ENCODE results near the gene SLC22A2.

SLC22A2 gene

DNA sequence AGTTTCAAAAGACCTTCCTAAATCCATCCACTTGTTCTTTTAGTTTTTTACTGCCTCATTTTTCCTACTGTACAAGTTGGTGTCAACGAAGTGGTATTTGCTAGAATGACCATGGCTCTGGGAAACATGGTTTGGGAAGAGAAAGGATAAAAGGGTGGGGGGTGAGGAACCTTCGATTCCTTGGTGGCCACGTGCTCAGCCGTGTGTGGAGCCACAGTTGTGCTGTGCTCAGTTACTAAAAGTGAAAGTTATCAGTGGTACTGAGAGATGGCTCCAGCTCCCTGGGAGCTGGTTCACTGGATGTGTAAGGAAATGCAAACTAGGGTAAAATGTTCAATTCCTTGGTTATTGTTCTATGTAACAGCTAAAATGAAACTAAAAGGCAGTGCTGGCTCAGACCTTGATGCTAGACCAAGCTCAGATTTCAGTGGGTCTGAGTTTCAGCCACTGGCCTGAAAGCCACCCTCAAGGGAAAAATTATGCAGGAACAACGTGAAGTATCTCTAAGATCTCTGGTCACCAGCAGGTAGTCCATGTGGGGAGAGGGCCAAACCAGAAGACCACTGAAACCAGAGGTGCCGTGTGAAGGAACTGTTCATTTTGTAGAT is 7.4 kb upstream of the SLC22A2 start:
- H3K4me1 ChIP-seq (ENCODE audit: control insufficient read depth in 1 of 2, insufficient read depth in 2 of 2, low read length in 2 of 2): peaks cover under 1 to 2% of the 10 kb centered on the region in 2 experiments
- no peak overlapping the region for H3K4ac ChIP-seq (ENCODE audit: low read depth, low read length)
- no peak overlapping the region for H3K18ac ChIP-seq (ENCODE audit: low read length)
- H3K4me3 ChIP-seq (ENCODE audit: low read depth, low read length): no peak overlapping the region
- H4K91ac ChIP-seq (ENCODE audit: low read depth, low read length): no peak overlapping the region
- H3K4me2 ChIP-seq (ENCODE audit: low read length): no peak overlapping the region
- no peaks in the 10 kb centered on the region for H3K9me3 ChIP-seq (ENCODE audit: insufficient read depth, low read depth, low read length)
- no CpG with 5 or more reads among the region's 6 CpGs for WGBS (ENCODE audit: extremely low coverage, insufficient coverage, insufficient read length)
- H4K12ac ChIP-seq (ENCODE audit: low read depth, low read length): no peak overlapping the region
- H3K36me3 ChIP-seq (ENCODE audit: control insufficient read depth in 1 of 2, insufficient read depth in 2 of 2, low read length in 2 of 2): no peaks in the 10 kb centered on the region
- no peak overlapping the region for H3K27ac ChIP-seq (ENCODE audit: low read depth, low read length)
- no peak overlapping the region for H2BK120ac ChIP-seq (ENCODE audit: insufficient read depth, low read length, poor library complexity)
- H2AK5ac ChIP-seq (ENCODE audit: low read length): no peak overlapping the region
- DNase-seq: no peak
- H2AFZ ChIP-seq (ENCODE audit: insufficient read depth, low read length, poor library complexity): no peak overlapping the region
- H3K14ac ChIP-seq (ENCODE audit: low read length): no peak overlapping the region
- H2BK5ac ChIP-seq (ENCODE audit: low read depth, low read length, poor library complexity): no peak overlapping the region
- H3K27me3 ChIP-seq (ENCODE audit: insufficient read depth, low read length): no peaks in the 10 kb centered on the region
- no peak overlapping the region for H3K9ac ChIP-seq (ENCODE audit: low read length)
- no peaks in the 10 kb centered on the region for H3K79me2 ChIP-seq (ENCODE audit: control insufficient read depth, insufficient read depth, low read length, poor library complexity)
- no peaks in the 10 kb centered on the region for H3K79me1 ChIP-seq (ENCODE audit: low read length)
- H2BK12ac ChIP-seq (ENCODE audit: low read length): no peak overlapping the region
- H3K23ac ChIP-seq (ENCODE audit: low read length): no peak overlapping the region
- no peak overlapping the region for H4K8ac ChIP-seq (ENCODE audit: low read depth, low read length)

DNA sequence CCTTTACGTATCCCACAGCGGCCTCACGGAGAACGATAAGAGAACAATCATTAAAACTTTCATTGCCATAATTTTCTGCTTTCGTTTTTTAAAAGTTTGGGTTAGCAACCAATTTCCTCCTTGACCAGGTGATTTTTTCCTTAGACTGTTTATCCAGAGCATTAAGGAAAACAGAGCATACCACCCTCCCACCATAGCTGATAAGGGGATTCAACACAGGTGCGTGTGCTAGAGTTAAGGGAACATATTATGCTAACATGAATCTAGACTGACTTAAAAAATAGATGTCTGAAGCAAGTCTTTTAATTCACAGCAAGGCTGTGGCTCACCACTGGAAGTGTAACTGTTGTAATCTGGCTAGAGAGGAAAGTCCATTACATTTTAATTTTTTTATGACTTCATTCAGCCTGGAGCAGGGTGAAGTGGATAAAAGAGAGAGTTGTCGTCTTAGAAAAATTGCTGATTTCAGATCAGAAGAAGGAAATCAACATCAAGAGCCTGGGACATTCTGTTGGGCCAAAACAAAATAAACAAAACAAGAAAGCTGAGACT is 5.5 kb upstream of the SLC22A2 start:
- H3K27me3 ChIP-seq (ENCODE audit: insufficient read depth, low read length): no peaks in the 10 kb centered on the region
- H3K14ac ChIP-seq (ENCODE audit: low read length): no peak overlapping the region
- peaks cover 2% of the 10 kb centered on the region for H3K79me1 ChIP-seq (ENCODE audit: low read length)
- no peak overlapping the region for H2AK5ac ChIP-seq (ENCODE audit: low read length)
- no CpG with 5 or more reads among the region's 7 CpGs for WGBS (ENCODE audit: extremely low coverage, insufficient coverage, insufficient read length)
- no peaks in the 10 kb centered on the region for H3K79me2 ChIP-seq (ENCODE audit: control insufficient read depth, insufficient read depth, low read length, poor library complexity)
- H3K4me3 ChIP-seq (ENCODE audit: low read depth, low read length): no peak overlapping the region
- H3K27ac ChIP-seq (ENCODE audit: low read depth, low read length): no peak overlapping the region
- no peak overlapping the region for H2AFZ ChIP-seq (ENCODE audit: insufficient read depth, low read length, poor library complexity)
- DNase-seq: no peak
- no peaks in the 10 kb centered on the region for H3K9me3 ChIP-seq (ENCODE audit: insufficient read depth, low read depth, low read length)
- H3K4me1 ChIP-seq (ENCODE audit: control insufficient read depth in 1 of 2, insufficient read depth in 2 of 2, low read length in 2 of 2): peaks cover 9 to 15% of the 10 kb centered on the region in 2 experiments
- H3K18ac ChIP-seq (ENCODE audit: low read length): no peak overlapping the region
- H4K91ac ChIP-seq (ENCODE audit: low read depth, low read length): no peak overlapping the region
- H2BK120ac ChIP-seq (ENCODE audit: insufficient read depth, low read length, poor library complexity): no peak overlapping the region
- no peak overlapping the region for H3K4me2 ChIP-seq (ENCODE audit: low read length)
- H3K36me3 ChIP-seq (ENCODE audit: control insufficient read depth in 1 of 2, insufficient read depth in 2 of 2, low read length in 2 of 2): no peaks in the 10 kb centered on the region
- H3K9ac ChIP-seq (ENCODE audit: low read length): no peak overlapping the region
- H3K4ac ChIP-seq (ENCODE audit: low read depth, low read length): no peak overlapping the region
- no peak overlapping the region for H2BK12ac ChIP-seq (ENCODE audit: low read length)
- no peak overlapping the region for H4K8ac ChIP-seq (ENCODE audit: low read depth, low read length)
- no peak overlapping the region for H2BK5ac ChIP-seq (ENCODE audit: low read depth, low read length, poor library complexity)
- no peak overlapping the region for H4K12ac ChIP-seq (ENCODE audit: low read depth, low read length)
- H3K23ac ChIP-seq (ENCODE audit: low read length): no peak overlapping the region

DNA sequence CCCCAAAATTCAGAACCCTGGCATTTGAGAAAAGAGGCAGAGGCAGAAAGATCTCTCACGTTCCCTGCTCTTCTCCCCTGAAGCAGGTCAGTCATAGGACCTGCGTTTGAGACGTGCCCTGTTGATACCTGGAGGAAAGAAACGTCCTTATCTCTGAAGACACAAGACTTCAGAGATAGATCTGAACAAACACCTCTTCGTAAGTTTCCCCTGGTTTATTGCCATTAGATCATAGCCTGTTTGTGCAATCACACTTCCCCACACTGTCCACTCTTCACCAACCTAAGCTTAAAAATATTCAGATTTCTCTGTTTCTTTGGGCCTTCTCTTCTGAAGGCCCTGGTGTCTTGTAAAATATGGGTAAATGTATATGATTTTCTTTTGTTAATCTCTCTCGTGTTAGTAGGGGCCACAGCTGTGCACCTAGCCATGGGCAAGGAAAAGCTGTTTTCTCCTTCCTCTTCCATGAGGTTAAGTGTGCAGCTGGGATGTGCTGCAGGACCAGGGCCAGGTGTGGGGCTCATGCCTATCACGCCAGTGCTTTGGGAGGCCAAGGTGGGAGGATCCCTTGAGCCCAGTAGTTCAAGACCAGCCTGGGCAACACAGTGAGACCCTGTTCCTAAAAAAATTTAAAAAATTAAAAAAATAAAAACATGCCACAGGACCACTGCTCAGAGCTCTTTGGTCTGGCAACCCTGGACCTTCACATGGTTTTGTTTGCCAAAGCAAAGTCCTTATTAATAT is 4.7 kb upstream of the SLC22A2 start:
- no peak overlapping the region for H3K4me3 ChIP-seq (ENCODE audit: low read depth, low read length)
- H4K8ac ChIP-seq (ENCODE audit: low read depth, low read length): no peak overlapping the region
- no peak overlapping the region for H2BK5ac ChIP-seq (ENCODE audit: low read depth, low read length, poor library complexity)
- H2BK12ac ChIP-seq (ENCODE audit: low read length): no peak overlapping the region
- no peaks in the 10 kb centered on the region for H3K27me3 ChIP-seq (ENCODE audit: insufficient read depth, low read length)
- H3K79me1 ChIP-seq (ENCODE audit: low read length): peaks cover 5% of the 10 kb centered on the region
- DNase-seq: no peak
- H3K23ac ChIP-seq (ENCODE audit: low read length): no peak overlapping the region
- no peak overlapping the region for H3K4ac ChIP-seq (ENCODE audit: low read depth, low read length)
- H3K14ac ChIP-seq (ENCODE audit: low read length): no peak overlapping the region
- H3K18ac ChIP-seq (ENCODE audit: low read length): no peak overlapping the region
- H3K79me2 ChIP-seq (ENCODE audit: control insufficient read depth, insufficient read depth, low read length, poor library complexity): no peaks in the 10 kb centered on the region
- H3K4me2 ChIP-seq (ENCODE audit: low read length): no peak overlapping the region
- H3K9ac ChIP-seq (ENCODE audit: low read length): no peak overlapping the region
- H2AFZ ChIP-seq (ENCODE audit: insufficient read depth, low read length, poor library complexity): no peak overlapping the region
- peaks cover 17 to 23% of the 10 kb centered on the region in 2 experiments for H3K4me1 ChIP-seq (ENCODE audit: control insufficient read depth in 1 of 2, insufficient read depth in 2 of 2, low read length in 2 of 2)
- H3K27ac ChIP-seq (ENCODE audit: low read depth, low read length): no peak overlapping the region
- H2AK5ac ChIP-seq (ENCODE audit: low read length): no peak overlapping the region
- WGBS (ENCODE audit: extremely low coverage, insufficient coverage, insufficient read length): no CpG with 5 or more reads among the region's 7 CpGs
- no peak overlapping the region for H2BK120ac ChIP-seq (ENCODE audit: insufficient read depth, low read length, poor library complexity)
- no peak overlapping the region for H4K12ac ChIP-seq (ENCODE audit: low read depth, low read length)
- H3K36me3 ChIP-seq (ENCODE audit: control insufficient read depth in 1 of 2, insufficient read depth in 2 of 2, low read length in 2 of 2): no peaks in the 10 kb centered on the region
- H4K91ac ChIP-seq (ENCODE audit: low read depth, low read length): no peak overlapping the region
- no peaks in the 10 kb centered on the region for H3K9me3 ChIP-seq (ENCODE audit: insufficient read depth, low read depth, low read length)

DNA sequence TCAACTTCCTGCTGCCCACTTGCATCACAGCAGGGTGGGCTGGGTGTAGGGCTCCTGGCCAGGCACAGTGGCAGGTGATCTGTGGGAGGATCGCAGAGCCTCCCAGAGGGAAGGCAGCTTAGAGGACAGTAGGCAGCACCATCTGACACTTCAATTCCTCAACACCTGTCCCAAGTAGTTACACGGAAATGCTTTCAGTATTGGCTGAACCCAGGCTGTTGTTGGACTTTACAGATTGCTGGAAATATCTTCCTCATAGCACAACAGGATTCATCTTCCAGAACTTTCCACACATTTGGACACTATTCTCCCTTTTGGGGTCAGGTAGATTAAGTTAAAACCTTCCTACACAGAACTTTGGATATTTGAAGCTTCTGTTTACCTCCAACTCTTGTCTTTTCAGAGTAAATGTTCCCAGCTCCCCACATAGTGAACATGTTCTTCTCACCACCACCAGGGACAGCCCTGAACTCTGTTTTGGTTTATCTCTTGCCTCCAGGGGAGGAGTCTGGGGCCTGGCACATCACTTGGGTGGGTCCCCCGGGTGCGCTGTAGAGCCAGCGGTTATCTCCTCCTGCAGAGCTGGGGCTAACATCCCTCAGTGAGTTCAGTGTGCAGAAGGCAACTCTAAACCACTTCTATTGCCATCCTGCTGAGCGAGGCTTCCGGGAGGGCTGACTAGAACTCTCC is 3.5 kb upstream of the SLC22A2 start:
- no peak overlapping the region for H3K9ac ChIP-seq (ENCODE audit: low read length)
- no peak overlapping the region for H4K91ac ChIP-seq (ENCODE audit: low read depth, low read length)
- H4K8ac ChIP-seq (ENCODE audit: low read depth, low read length): no peak overlapping the region
- peaks cover 7% of the 10 kb centered on the region for H3K79me1 ChIP-seq (ENCODE audit: low read length)
- no peaks in the 10 kb centered on the region for H3K36me3 ChIP-seq (ENCODE audit: control insufficient read depth in 1 of 2, insufficient read depth in 2 of 2, low read length in 2 of 2)
- no CpG with 5 or more reads among the region's 7 CpGs for WGBS (ENCODE audit: extremely low coverage, insufficient coverage, insufficient read length)
- H3K27ac ChIP-seq (ENCODE audit: low read depth, low read length): no peak overlapping the region
- H2AFZ ChIP-seq (ENCODE audit: insufficient read depth, low read length, poor library complexity): no peak overlapping the region
- H3K18ac ChIP-seq (ENCODE audit: low read length): no peak overlapping the region
- H3K4ac ChIP-seq (ENCODE audit: low read depth, low read length): no peak overlapping the region
- no peak overlapping the region for H2BK120ac ChIP-seq (ENCODE audit: insufficient read depth, low read length, poor library complexity)
- no peak overlapping the region for H2AK5ac ChIP-seq (ENCODE audit: low read length)
- peak overlapping the region; percentile 15 for H2BK12ac ChIP-seq (ENCODE audit: low read length)
- no peak overlapping the region for H2BK5ac ChIP-seq (ENCODE audit: low read depth, low read length, poor library complexity)
- peaks cover 19 to 25% of the 10 kb centered on the region in 2 experiments for H3K4me1 ChIP-seq (ENCODE audit: control insufficient read depth in 1 of 2, insufficient read depth in 2 of 2, low read length in 2 of 2)
- no peaks in the 10 kb centered on the region for H3K79me2 ChIP-seq (ENCODE audit: control insufficient read depth, insufficient read depth, low read length, poor library complexity)
- no peak overlapping the region for H3K4me3 ChIP-seq (ENCODE audit: low read depth, low read length)
- no peak overlapping the region for H4K12ac ChIP-seq (ENCODE audit: low read depth, low read length)
- no peak overlapping the region for H3K4me2 ChIP-seq (ENCODE audit: low read length)
- no peak for DNase-seq
- no peak overlapping the region for H3K14ac ChIP-seq (ENCODE audit: low read length)
- no peak overlapping the region for H3K23ac ChIP-seq (ENCODE audit: low read length)
- no peaks in the 10 kb centered on the region for H3K9me3 ChIP-seq (ENCODE audit: insufficient read depth, low read depth, low read length)
- no peaks in the 10 kb centered on the region for H3K27me3 ChIP-seq (ENCODE audit: insufficient read depth, low read length)
